Measurements from ENCODE around the gene HK2. TPM values are rescaled to one million over a fixed set of nuclear protein-coding genes. Genes with fewer than 3 reads are reported as not detected.

HK2 gene
- total RNA-seq, 4 donors from 2014 or later: 23.5 to 197 (median 27.3) TPM

- no peak for TF ChIP-seq CTCF (IDR thresholded peaks at IDR 0.05; ENCODE audit: low read depth)
Observed at GRCh38 chr2:74877781-74878433, 44.0 kb downstream of the HK2 start.

- no peak for TF ChIP-seq CTCF (IDR thresholded peaks at IDR 0.05; ENCODE audit: low read depth)
Observed at GRCh38 chr2:74878551-74878950, 44.6 kb downstream of the HK2 start.

GRCh38 chr2:74880054-74880728 lies 46.3 kb downstream of the HK2 start:
- TF ChIP-seq CTCF (IDR thresholded peaks at IDR 0.05; ENCODE audit: low read depth): no peak

- TF ChIP-seq CTCF (IDR thresholded peaks at IDR 0.05; ENCODE audit: low read depth): no peak
Observed at GRCh38 chr2:74881176-74881575, 47.2 kb downstream of the HK2 start.

GRCh38 chr2:74881626-74882298 lies 47.8 kb downstream of the HK2 start:
- TF ChIP-seq CTCF (IDR thresholded peaks at IDR 0.05; ENCODE audit: low read depth): no peak

GRCh38 chr2:74882299-74882687 lies 48.4 kb downstream of the HK2 start:
- no peak for TF ChIP-seq CTCF (IDR thresholded peaks at IDR 0.05; ENCODE audit: low read depth)

- no peak for TF ChIP-seq CTCF (IDR thresholded peaks at IDR 0.05; ENCODE audit: low read depth)
Observed at GRCh38 chr2:74883011-74883410, 49.1 kb downstream of the HK2 start.

Data from subcutaneous adipose tissue (tissue), 4 donors.